ENCODE results near the gene PGBD5. TPM values are rescaled to one million over a fixed set of nuclear protein-coding genes. Genes with fewer than 3 reads are reported as not detected.

Gene PGBD5
- total and polyA plus RNA-seq, 2 of the 13 experiments (the other 11 are each of a cell fraction or from before 2014, with no cell fraction given) = 0.04 to 0.13 TPM

GRCh38 chr1:230385158-230385450 lies 41.0 kb downstream of the PGBD5 start (continued):
- TF ChIP-seq ZNF513 (CRISPR knock-in tag; conservative IDR thresholded peaks at IDR 0.05) = no peak
- no peak for TF ChIP-seq ATF4 (CRISPR knock-in tag; IDR thresholded peaks at IDR 0.05)
- TF ChIP-seq ZBTB34 (CRISPR knock-in tag; IDR thresholded peaks at IDR 0.05) = no peak
- no peak for TF ChIP-seq GFI1 (CRISPR knock-in tag; IDR thresholded peaks at IDR 0.05; ENCODE audit: borderline replicate concordance)
- no peak for TF ChIP-seq ZNF678 (CRISPR knock-in tag; IDR thresholded peaks at IDR 0.05)
- no peak for TF ChIP-seq FOXA1 (IDR thresholded peaks at IDR 0.05)
- no peak for TF ChIP-seq FOXA1 (CRISPR knock-in tag; IDR thresholded peaks at IDR 0.05)
- no peak for TF ChIP-seq FOXA3 (CRISPR knock-in tag; IDR thresholded peaks at IDR 0.05)
- TF ChIP-seq TCF12 (IDR thresholded peaks at IDR 0.05) = no peak
- no peak for TF ChIP-seq TCF12 (CRISPR knock-in tag; IDR thresholded peaks at IDR 0.05)
- no peak for TF ChIP-seq MXD4 (CRISPR knock-in tag; IDR thresholded peaks at IDR 0.05)
- no peak for TF ChIP-seq POGZ (CRISPR knock-in tag; IDR thresholded peaks at IDR 0.05)
